ENCODE measurements around the gene PKP1.

The PKP1 gene

GRCh38 chr1:201318504-201319340 is 35.4 kb downstream of the PKP1 start:
- TF ChIP-seq GATA3 (IDR thresholded peaks at IDR 0.05; ENCODE audit: low read depth, low read length), result no peak
- no peak for TF ChIP-seq GATA2 (IDR thresholded peaks at IDR 0.05; ENCODE audit: low read depth, low read length)

GRCh38 chr1:201319631-201320030 is 36.3 kb downstream of the PKP1 start:
- TF ChIP-seq GATA2 (IDR thresholded peaks at IDR 0.05; ENCODE audit: low read depth, low read length) (no peak), GATA3 (IDR thresholded peaks at IDR 0.05; ENCODE audit: low read depth, low read length) (no peak)

DNA sequence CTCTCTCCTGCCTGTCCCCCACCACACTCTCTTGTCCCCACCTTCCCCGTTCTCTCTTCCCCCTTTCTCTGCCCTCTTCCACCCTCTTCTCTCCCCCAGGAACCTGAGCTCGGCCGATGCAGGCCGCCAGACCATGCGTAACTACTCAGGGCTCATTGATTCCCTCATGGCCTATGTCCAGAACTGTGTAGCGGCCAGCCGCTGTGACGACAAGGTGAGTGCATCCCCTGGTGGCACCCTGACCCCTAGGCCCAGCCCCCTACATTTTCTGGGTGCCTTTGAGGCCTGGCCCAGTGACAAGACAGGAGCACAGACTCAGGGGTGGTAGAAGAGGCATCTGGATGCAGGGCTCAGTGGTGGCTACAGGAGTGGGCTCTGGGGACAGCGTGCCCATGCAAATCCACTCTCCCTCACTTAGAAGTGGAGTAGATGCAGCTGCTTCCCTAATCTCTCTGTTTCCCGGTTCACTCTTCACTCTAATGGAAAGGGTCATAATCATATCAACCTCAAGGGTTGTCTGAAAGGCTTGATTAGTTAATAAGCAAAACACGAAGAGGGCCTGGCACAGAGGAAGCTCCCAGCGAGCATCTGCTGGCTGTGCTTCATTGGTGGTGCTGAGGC is 37.0 kb downstream of the PKP1 start:
- TF ChIP-seq GATA3 (IDR thresholded peaks at IDR 0.05; ENCODE audit: low read depth, low read length) (no peak), GATA2 (IDR thresholded peaks at IDR 0.05; ENCODE audit: low read depth, low read length) (no peak)

- TF ChIP-seq GATA2 (IDR thresholded peaks at IDR 0.05; ENCODE audit: low read depth, low read length) (no peak), GATA3 (IDR thresholded peaks at IDR 0.05; ENCODE audit: low read depth, low read length) (no peak)
These were observed 38.6 kb downstream of the PKP1 start for GRCh38 chr1:201321826-201322390.

GRCh38 chr1:201322653-201323510 is 39.6 kb downstream of the PKP1 start:
- TF ChIP-seq GATA2 (IDR thresholded peaks at IDR 0.05; ENCODE audit: low read depth, low read length), result no peak
- TF ChIP-seq GATA3 (IDR thresholded peaks at IDR 0.05; ENCODE audit: low read depth, low read length), result no peak

DNA sequence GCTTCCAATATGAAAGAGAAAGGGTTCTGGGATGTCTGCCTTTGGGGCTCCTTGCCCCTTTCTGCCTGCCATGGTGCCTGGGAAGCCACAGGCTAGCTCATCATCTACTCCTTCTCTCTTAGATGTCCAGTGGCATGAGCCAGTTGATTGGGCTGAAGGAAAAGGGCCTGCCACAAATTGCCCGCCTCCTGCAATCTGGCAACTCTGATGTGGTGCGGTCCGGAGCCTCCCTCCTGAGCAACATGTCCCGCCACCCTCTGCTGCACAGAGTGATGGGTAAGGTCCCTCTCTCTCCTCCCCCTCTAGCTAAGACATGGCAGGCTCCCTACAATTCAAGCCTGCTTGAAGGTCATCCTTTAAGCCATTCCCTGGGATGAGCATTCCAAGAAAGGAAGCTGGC is 41.0 kb downstream of the PKP1 start:
- TF ChIP-seq GATA2 (IDR thresholded peaks at IDR 0.05; ENCODE audit: low read depth, low read length) (no peak), GATA3 (IDR thresholded peaks at IDR 0.05; ENCODE audit: low read depth, low read length) (no peak)

DNA sequence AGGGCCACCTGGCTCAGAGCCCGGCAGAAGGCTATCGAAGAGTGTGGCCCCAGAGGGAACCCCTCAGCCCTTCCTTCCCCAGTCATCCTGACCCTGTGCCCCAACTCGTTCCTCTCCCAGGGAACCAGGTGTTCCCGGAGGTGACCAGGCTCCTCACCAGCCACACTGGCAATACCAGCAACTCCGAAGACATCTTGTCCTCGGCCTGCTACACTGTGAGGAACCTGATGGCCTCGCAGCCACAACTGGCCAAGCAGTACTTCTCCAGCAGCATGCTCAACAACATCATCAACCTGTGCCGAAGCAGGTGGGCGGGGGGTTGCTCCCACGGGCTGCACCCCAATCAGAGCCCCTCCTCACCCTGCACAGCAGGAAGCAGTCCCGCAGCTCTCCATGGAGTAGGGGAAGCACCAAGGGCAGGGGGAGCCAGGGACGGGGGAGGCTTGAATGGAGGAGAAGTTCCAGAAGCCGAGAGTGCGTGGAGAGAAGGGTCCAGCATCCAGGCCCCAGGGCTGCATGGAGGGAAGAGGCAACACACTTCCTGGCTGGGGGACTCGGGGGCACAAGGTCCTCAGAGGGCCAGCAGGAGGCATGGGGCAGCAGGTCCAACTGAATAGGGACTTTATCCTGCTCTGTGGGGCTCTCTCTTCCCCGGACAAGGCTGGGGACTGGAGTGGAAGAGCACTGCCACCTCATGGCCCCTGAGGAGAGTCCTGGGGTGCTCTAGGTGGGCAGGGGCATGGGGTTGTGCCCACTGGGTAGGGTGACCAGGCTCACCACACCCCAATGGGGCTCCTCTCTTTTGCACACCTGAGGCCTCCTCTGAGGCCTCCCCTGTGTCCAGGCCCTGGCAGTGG is 41.7 kb downstream of the PKP1 start:
- TF ChIP-seq GATA2 (IDR thresholded peaks at IDR 0.05; ENCODE audit: low read depth, low read length) (no peak), GATA3 (IDR thresholded peaks at IDR 0.05; ENCODE audit: low read depth, low read length) (no peak)

DNA sequence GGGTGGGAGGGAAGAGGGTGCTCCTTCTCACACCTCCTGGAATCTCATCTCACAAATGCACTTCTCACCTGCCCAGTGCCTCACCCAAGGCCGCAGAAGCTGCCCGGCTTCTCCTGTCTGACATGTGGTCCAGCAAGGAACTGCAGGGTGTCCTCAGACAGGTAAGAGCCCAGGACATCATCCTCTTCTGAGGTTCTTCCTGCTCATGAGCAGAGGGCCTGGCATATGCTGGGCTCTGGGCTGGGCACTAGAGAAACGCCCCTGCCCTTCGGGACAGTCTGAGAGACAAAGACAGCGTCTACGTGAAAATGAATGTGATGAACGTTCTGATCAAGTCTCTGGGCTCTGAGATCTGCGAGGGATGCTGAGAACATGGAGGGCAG is 42.4 kb downstream of the PKP1 start:
- TF ChIP-seq GATA2 (IDR thresholded peaks at IDR 0.05; ENCODE audit: low read depth, low read length), result no peak
- no peak for TF ChIP-seq GATA3 (IDR thresholded peaks at IDR 0.05; ENCODE audit: low read depth, low read length)

DNA sequence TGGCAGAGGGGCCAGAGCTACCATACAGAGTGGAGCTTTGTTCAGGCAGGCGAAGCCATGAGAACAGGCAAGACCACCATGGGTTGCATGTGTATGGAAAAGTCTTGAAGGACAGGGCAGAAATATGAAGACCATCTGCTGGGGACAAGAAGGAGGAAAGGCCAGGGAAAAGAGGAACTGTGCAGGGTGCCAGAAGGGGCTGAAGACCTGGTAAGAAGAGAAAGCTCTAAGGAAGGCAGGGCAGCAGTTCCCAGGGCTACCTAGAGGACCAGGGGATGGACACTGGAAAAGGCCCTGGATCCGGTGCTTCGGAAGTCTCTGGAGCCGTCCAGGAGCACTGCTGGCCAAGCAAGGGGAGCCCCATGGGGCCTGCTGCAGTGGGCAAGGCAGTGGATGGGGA is 43.4 kb downstream of the PKP1 start:
- TF ChIP-seq GATA3 (IDR thresholded peaks at IDR 0.05; ENCODE audit: low read depth, low read length), result no peak
- TF ChIP-seq GATA2 (IDR thresholded peaks at IDR 0.05; ENCODE audit: low read depth, low read length), result no peak

DNA sequence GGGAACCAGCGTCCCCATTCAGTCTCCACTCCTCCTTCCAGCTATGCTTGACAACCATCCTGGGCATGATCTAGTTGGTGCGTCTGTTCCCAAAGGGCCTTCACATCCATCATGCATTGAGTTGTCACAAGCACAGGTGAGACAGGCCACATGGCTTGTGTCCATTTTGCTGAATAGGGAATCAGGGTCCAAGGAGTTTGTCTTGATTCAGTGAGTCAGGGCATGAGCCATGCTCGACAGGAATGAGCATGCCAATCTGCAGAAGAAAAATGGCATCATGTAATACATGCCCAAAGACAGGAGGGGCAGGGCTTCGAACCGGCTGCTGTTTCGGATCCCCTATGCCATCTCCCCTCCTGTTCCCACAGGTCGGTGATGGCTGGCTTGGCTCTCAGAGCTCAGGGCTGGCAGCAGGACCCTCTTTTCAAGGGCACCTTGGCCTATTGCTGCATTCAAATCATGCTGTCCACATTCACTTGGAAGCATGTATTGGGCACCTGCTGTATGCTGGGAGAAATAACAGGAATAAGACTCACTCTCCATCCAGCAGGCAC is 44.5 kb downstream of the PKP1 start:
- TF ChIP-seq GATA3 (IDR thresholded peaks at IDR 0.05; ENCODE audit: low read depth, low read length), result no peak
- TF ChIP-seq GATA2 (IDR thresholded peaks at IDR 0.05; ENCODE audit: low read depth, low read length), result no peak

GRCh38 chr1:201328576-201328975 is 45.3 kb downstream of the PKP1 start:
- no peak for TF ChIP-seq GATA3 (IDR thresholded peaks at IDR 0.05; ENCODE audit: low read depth, low read length)
- no peak for TF ChIP-seq GATA2 (IDR thresholded peaks at IDR 0.05; ENCODE audit: low read depth, low read length)

DNA sequence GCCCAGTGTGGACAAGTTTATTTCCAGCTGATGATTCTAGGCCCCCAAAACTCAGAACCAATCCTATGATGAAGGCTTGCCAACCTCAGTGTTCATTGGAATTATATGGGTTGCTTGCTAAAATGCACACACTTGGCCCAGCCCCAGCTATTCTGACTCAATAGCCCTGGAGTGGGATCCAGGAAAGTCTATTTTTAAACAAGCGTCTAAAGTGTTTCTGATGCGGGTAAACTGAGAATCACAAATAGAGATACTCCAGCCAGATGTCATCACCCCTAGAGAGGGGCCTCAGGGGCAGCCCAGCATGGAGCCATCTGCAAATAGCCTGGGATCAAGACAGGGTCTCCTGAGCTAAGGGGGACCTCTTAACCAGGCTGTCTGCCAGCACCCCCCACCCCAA is 46.0 kb downstream of the PKP1 start:
- TF ChIP-seq GATA2 (IDR thresholded peaks at IDR 0.05; ENCODE audit: low read depth, low read length) (no peak), GATA3 (IDR thresholded peaks at IDR 0.05; ENCODE audit: low read depth, low read length) (no peak)

- TF ChIP-seq GATA2 (IDR thresholded peaks at IDR 0.05; ENCODE audit: low read depth, low read length) (no peak), GATA3 (IDR thresholded peaks at IDR 0.05; ENCODE audit: low read depth, low read length) (no peak)
These were observed 46.5 kb downstream of the PKP1 start for GRCh38 chr1:201329801-201330200.
